GM21367 (cell line): ENCODE results near the gene FXYD1.

Experiments
- ATAC-seq: cut with Tn5 transposase; IDR thresholded peaks from one replicate; pipeline ENCODE4 v1.9.1; 2021; ENCODE audit not compliant: unreplicated experiment

The FXYD1 gene

DNA sequence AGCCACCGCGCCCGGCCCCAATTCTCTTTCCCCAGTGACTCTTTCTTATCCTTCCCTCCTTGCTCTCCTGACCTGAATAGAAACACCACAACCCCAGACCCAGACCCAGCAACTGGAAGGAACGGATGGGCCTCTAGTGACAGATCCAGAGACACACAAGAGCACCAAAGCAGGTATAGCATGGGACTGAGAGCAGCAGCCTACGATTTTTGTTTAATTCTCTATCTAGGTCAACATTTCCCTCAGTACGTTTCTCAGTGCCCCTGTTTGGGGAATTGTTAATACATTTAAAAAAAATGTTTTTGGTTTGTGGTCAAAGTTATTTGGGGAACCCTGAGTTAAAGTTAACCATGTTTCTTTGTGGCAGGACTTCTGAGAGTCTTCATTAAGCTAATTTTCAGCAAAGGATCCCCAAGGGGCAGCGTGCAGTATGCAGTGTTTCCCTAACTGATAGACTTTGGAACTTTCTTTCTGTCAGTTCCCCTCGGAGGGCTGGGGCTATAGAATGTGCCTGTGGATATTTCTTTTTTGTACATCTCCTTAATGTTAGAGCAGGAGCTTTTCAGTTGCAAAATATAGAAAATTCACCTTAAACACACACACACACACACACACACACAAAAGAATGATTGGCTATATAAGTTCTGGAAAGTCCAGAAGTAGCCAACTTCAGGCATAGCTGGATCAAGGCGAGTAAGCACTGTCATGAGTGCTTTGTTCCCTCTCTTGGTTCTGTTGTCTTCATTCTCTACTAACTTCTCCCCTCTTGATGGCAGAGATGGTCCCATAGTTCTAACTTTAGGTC lies 22.2 kb downstream of the FXYD1 start:
- ATAC-seq: no peak

DNA sequence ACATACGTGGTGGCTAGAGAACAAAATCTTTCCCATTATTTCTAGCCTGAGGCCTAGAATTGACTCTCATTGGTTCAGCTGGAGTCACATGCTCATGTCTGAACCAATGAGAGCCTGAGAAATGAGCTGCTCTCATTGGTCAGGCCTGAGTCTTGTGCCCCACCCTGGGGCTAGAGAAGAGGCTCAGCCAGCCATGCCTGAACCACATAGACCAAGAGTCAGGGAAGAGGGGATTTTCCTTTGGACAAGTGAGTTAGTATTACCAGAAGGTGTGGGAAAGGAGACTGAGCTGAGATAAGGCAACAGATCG lies 22.8 kb downstream of the FXYD1 start:
- ATAC-seq: no peak

DNA sequence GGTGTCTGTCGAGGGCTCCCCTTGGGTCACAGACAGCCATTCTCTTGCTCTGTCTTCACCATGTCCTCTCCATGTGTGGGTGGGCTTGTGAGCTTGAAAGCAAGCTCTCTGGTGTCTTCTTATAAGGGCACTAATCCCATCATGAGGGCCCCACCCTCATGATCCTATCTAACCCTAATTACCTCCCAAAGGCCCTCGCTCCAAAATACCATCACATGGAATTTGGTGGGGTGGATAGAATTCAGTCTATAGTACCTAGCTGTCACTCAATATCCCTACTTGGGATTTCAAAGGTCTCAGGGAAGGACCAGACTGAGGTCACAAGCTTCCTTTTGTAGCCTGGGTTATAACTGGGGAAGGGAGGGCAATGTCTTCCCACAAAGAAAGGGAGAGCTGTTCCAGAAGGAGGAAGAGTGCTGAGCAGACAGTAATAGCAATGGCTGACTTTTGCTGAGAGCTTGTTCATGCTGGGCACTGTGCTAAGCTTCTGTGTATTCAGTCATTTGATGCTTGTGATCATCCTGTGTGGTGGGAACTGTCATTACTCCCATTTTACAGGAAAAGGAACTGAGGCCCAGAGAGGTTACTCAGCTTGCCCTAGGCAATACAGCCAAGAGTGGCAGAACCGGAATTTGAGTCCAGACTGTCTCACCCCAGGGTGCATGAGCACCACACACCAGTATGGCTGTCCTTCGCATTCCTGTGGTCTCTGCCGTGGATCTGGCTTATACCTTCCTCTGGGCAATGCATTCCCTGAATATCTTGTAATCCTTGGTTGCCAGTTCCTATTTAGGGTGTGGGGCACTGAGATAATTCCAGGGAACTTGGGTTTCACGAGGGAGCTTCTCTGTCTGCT lies 24.1 kb downstream of the FXYD1 start:
- ATAC-seq: no peak

DNA sequence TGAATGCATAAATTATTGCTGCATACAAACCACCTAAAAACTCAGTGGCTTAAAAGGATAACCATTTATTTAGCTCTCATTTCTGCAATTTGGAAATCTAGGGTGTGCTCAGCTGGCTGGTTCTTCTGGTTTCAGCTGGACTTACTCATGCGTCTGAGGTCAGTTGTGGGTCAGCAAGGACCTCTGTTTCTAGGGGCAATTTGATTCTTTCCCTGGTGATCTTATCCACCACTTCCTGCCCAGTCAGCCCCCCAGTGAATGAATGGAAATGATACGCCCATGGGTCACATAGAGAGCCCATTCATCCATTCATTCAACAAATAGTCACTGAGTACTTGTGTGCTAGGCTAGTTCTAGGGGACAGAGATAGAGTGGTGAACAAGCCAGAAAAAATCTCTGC lies 25.8 kb downstream of the FXYD1 start:
- no peak for ATAC-seq

DNA sequence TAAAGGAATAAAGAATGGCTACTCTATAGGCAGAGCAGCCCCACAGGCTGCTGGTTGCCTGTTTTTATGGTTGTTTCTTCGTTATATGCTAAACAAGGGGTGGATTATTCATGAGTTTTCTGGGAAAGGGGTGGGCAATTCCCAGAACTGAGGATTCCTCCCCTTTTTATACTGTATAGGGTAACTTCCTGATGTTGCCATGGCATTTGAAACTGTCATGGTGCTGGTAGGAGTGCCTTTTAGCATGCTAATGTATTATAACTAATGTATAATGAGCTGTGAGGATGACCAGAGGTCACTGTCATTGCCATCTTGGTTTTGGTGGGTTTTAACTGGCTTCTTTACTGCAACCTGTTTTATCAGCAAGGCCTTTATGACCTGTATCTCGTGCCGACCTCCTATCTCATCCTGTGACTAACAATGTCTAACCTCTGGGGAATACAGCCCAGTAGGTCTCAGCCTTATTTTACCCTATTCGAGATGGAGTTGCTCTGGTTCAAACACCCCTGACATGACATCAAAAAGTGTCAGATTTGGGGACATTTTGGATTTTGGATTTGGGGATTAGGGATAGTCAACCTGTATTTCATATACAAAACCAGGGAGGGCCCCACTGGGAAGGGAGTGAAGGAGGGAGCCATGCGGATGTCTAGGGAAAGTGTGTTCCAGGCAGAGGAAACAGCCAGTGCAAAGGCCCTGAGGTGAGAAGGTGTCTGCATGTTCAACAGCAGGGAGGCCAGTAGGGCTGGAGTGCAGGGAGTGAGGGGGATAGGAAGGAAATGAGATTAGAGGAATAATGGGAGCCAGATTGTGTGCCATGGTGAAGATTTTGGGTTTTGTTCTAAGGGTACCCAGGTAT lies 26.8 kb downstream of the FXYD1 start:
- ATAC-seq: no peak

DNA sequence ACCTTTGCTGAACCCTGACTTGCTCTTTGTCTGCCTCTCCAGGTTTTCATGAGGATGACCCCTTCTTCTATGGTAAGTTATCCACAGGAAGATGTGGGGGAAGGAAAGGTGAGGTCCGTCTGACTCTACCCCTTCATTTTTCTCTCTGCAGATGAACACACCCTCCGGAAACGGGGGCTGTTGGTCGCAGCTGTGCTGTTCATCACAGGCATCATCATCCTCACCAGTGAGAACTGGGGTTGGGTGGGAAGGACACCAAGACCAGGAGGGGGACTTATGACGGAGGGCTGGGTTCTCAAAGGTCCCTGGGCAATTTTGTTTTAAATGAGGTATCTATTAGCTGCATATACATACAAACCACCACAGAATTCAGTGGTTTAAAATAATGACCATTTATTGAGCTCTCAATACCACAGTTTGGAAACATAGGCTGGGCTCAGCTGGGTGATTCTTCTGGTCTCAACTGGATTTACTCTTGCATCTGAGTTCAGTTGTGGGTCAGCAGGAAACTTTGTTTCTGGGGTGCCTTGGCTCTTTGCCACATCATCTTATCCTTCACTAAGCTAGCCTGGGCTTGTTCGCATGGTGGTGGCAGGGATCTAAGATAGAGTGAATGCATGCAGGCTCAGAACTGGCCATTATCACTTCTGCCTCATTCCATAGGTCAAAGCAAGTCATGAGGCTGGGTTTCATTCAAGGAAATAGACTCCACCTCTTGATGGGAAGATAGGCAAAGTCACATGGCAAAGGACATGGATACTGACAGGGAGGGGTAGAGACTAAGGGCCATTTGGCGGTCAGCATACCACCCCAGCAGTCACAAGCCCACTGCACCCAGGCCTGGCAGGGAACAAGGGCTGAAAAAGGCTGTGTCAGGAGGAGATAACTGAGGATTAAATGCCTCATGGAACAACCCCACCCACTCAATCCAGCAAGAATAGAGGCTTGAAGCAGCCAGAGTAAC lies 27.8 kb downstream of the FXYD1 start:
- ATAC-seq: no peak

DNA sequence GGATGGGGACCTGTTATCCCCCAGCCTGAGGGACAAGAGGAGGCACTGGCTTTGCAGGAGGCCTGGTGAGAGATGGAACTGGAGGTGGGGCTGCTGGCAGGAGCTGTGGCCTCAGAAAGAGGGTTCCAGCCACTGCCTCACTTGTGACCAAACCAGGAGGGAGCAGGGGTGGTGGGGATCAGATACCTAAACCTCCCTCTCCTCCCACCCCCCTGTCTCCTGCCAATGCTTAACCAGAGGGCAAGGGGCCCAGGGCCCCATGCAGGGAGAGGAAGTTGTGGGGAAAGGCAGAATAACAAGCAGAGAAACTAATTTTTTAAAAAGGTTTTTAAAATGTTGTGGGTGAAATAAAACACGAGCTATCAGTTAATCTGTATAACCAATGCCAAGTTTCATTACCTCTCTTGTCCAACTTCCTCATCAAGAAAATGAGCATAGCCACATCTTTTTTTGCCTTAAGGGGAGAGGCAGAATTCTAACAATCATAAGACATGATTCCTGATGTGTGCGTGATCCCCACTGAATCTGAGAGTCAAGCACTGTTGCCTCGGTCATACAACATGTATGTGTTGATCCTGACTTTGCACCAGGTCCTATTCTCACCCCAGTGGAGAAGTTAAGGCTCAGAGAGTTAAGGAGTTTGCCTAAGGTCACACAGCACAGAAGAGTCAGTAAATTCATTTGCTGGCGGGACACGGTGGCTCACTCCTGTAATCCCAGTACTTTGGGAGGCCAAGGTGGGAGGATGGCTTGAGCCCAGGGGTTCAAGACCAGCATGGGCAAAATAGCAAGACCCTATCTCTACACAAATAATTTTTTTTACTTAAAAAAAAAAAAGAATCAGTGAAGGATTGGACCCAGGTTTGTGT lies 28.9 kb downstream of the FXYD1 start:
- no peak for ATAC-seq

DNA sequence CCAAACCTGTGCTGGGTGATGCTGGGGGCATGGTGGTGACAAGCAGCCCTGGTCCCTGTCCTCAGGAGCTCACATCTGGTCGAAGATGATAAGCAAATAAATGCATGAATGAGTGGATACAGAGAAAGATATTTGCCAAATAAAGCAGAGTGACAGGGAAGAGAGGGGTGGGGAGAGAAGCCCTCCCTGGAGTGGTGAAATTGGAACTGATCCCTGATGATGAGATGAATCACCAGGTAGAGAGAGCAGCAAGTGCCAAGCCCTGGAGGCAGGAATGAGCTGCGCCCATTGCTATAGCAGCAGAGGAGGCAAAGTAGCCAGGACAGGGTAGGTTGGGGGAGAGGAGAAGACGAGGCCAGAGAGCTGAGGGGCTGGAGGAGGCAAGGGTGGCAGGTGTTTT lies 29.6 kb downstream of the FXYD1 start:
- ATAC-seq: no peak

DNA sequence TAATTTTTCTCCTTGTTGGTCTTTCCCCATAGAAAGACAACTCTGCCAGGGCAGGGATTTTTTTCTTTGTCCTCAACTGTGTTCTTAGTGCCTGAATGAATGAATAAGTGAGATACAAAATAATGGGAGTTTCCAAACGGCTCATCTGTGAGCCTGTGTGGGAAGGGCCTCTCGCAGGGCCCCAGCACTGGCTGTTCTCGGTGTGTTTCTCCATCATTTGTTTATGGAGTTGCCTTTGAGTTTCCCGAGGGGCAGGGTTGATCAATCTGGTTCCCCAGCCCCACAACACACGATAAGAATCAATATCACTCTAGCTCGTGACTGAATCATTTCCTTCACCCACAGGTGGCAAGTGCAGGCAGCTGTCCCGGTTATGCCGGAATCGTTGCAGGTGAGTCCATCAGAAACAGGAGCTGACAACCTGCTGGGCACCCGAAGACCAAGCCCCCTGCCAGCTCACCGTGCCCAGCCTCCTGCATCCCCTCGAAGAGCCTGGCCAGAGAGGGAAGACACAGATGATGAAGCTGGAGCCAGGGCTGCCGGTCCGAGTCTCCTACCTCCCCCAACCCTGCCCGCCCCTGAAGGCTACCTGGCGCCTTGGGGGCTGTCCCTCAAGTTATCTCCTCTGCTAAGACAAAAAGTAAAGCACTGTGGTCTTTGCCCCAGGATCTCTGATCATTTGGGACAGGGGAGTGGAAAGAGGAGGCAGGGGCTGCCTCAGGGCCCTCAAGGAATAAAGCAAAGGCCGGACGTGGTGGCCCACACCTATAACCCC lies 30.8 kb downstream of the FXYD1 start:
- ATAC-seq: no peak

DNA sequence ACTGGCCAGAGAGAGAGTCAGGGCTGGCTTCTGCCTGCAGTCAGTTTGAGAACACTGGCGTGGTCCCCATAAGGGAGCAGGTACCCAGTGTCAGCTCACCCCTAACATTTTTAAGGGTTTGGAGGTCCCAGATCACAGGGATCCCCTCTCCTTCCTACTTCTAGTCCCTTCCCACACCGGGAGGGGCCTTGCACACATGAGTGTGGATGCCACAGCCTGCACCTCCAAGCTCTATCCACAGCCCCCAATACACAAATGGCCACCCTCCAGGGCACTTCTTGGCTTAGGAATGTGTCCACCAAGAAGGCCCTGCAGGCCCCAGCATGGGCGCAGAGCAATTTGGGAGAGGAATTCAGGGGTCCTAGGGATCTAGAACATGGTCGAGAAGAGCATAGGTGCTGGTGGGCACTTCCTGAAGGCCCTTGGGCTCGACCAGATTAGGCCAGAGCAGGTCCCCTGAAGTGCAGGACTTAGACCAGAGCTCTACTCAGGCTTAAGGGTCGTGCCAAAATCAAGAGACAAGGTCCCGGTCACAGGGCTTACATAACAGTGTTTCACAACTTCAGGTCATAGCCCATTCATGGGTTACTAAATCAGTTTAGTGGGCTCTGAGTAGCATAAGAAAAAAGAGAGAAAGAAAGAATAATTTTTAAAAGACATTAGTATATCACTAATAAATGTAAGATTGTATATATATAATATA lies 31.9 kb downstream of the FXYD1 start:
- no peak for ATAC-seq

DNA sequence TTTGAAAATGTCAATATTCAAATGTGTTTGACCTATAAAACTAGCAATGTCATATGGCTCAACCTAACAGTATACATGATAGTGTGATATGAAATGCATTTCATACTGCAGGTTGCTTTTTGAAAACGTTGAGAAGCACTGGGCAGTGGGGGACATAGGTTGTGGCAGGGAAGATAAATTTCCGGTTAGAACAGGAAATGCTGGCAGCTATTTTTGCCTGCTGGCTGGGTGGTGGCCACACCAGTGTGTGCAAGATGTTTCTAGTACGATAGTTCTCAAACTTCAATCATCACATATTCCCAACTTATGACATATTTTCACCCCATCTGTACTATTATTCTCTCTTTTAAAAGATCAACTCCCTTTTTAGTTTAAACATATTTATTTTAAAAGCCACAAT lies 33.1 kb downstream of the FXYD1 start:
- no peak for ATAC-seq

DNA sequence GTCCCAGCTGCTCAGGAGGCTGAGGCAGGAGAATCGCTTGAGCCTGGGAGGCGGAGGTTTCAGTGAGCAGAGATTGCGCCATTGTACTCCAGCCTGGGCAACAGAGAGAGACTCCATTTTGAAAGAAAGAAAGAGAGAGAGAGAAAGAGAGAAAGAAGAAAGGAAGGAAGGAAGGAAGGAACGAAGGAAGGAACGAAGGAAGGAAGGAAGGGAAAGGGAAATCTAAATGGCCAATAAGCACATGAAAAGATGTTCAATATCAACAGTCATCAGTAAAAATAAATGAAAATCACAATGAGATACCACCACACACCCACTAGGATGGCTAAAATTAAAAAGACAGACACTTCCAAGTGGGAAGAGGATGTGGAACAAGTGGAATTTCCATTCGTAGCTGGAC lies 35.6 kb downstream of the FXYD1 start:
- ATAC-seq: no peak

DNA sequence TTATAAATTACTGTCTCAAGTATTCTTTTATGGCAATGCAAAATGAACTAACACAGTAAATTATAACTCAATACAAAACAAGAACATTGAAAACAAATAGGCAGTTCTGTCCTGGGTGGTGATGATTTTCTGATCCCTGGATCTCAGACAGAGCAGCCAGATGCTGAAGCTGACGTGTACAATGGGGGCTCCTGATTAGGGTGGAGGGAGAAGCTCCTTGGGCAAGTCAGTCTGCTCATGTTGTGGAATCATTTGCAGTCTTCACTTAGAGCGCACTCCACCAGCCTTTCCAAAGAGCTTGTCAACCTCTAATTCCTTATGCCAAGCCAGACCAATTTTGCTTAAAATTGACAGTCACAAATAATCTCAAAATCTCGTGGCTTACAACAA lies 37.6 kb downstream of the FXYD1 start:
- no peak for ATAC-seq

DNA sequence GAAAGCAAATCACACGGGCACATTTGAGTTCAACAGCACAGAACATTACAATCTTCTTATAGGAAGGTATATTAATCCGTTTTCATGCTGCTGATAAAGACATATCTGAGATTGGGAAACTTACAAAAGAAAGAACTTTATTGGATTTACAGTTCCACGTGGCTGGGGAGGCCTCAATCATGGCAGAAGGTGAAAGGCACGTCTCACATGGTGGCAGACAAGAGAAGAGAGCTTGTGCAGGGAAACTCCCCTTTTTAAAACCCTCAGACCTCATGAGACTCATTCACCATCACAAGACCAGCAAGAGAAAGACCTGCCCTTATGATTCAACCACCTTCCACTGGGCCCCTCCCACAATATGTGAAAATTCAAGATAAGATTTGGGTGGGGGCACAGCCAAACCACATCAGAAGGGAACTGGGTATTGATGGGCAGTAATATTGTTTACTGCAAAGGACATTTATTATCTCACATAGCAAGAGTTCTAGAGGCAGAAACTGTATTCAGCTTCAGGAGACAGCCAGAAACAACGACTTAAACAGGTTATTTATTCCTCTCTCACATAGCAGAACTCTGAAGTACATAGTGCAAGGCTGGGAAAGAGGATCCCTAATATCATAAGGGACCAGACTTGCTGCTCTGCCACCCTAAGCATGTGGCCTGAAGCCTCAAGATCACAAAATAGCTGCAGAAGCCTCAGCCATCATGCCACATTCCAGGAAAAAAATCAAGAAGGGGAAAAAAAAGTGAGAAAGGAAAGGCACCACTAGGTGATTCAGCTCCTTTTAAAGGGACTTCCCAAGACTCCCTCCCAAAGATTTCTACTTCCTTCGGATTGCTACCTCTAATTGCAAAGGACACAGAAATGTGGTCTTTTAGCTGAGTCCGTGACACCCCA lies 39.0 kb downstream of the FXYD1 start:
- ATAC-seq: no peak

DNA sequence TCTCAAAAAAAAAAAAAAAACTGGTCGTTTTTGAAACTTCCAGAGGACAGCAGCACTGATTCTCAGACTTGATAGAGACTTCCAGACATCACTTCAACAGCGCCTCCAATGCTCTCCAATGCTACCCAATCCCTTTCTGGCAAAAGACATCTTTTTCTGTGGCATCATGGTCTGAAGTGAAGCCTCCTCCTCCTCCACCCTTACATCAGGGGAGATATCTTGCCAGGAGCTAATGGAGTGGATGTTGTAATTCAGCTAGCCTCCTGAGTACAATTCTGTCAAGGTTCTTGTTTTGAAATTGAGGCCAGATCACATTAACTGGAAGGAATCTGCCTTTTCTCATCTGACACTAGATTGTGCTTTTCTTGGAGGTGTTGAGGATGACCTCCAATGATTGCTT lies 40.1 kb downstream of the FXYD1 start:
- no peak for ATAC-seq

DNA sequence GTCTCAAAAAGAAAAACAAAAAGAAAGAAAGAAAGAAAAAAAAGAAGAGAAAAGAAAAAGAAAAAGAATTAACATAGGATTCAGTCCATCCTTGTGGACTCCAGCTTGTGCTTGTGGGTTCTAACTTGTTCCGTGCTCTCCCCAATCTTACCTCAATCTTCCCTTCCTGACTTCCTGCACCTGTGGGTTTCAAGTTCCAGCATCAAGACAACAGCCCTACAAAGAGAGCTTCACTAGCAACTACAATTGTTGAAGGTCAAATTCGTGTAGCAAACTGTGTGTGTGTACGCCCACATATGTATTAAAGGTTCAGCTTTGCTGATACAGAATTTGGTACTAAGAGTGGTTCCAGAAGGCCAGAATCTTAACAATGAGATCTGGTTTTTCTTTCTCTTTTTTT lies 41.2 kb downstream of the FXYD1 start:
- no peak for ATAC-seq

DNA sequence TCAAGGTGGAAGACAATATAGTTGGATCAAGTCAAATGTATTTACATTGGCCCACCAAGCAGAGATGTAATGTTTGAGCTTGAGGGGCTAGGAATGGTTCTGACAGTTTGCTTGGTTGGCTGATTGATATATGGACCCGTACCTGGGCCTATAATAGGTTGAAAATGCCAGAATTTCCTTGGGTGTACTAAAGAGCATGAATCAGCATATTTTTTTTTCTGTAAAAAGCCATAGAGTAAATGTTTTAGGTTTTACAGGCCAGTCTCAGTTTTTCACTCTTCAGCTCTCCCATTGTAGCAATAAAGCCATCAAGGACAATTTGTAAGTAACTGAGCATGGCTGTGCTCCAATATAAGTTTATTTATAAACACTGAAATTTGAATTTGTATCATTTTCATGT lies 42.8 kb downstream of the FXYD1 start:
- no peak for ATAC-seq
